Neutrophil (primary cell): ENCODE measurements around the gene FRMD5.

ENCODE experiments used
- H3K27ac ChIP-seq: fragments of 200-600 bp; sonication (generic); 2 replicates; pipeline ENCODE4 v1.5.1; 2016; ENCODE audit warnings: mild to moderate bottlenecking, moderate library complexity
- H3K27me3 ChIP-seq: fragments of 200-600 bp; sonication (generic); 2 replicates; pipeline ENCODE4 v1.6.0; 2016; ENCODE audit warnings: mild to moderate bottlenecking
- H3K36me3 ChIP-seq: fragments of 200-600 bp; sonication (generic); 2 replicates; pipeline ENCODE4 v1.5.1; 2017
- H3K4me1 ChIP-seq, 2 experiments: fragments of 200-600 bp in 1 of 2; sonication (generic) in 1 of 2; 1 replicate in 1 of 2; 2 replicates in 1 of 2; pipeline versions ENCODE4 v1.5.1 to v1.6.1; 2013 to 2016; ENCODE audit warnings: low read depth in 1 of 2, low read length in 1 of 2, mild to moderate bottlenecking in 1 of 2, moderate library complexity in 1 of 2; ENCODE audit not compliant: control insufficient read depth in 1 of 2, insufficient read depth in 1 of 2
- H3K4me3 ChIP-seq, 2 experiments: fragments of 200-600 bp in 1 of 2; sonication (generic) in 1 of 2; 1 replicate in 1 of 2; 2 replicates in 1 of 2; pipeline ENCODE4 v1.5.1; 2013 to 2016; ENCODE audit warnings: low read depth in 1 of 2, low read length in 1 of 2, mild to moderate bottlenecking in 1 of 2, moderate library complexity in 1 of 2
- H3K9me3 ChIP-seq: fragments of 200-600 bp; sonication (generic); 2 replicates; pipeline ENCODE4 v1.5.1; 2016
- CTCF ChIP-seq: fragments of 200-600 bp; sonication (generic); IDR thresholded peaks from 2 replicates; pipeline ENCODE4 v1.5.1; 2016; ENCODE audit warnings: antibody characterized with exemption

Gene FRMD5

GRCh38 chr15:43955140-43955539, 239.9 kb downstream of the FRMD5 start:
- peaks cover 36% of the 10 kb centered on the region for H3K27me3 ChIP-seq
- no peaks in the 10 kb centered on the region for H3K9me3 ChIP-seq
- no peaks in the 10 kb centered on the region for H3K4me1 ChIP-seq
- H3K27ac ChIP-seq = no peak overlapping the region
- H3K36me3 ChIP-seq = no peaks in the 10 kb centered on the region
- no peak overlapping the region for H3K4me3 ChIP-seq
- TF ChIP-seq CTCF = no peak

- no peak for TF ChIP-seq CTCF
- Histone ChIP-seq H3K9me3 (no peaks in the 10 kb centered on the region), H3K4me1 (no peaks in the 10 kb centered on the region), H3K4me3 (no peak overlapping the region), H3K27me3 (peaks cover 36% of the 10 kb centered on the region), H3K27ac (no peak overlapping the region), H3K36me3 (no peaks in the 10 kb centered on the region)
Measured at GRCh38 chr15:43954181-43954621, 240.9 kb downstream of the FRMD5 start.

GRCh38 chr15:43953402-43953801, 241.7 kb downstream of the FRMD5 start:
- H3K9me3 ChIP-seq = no peaks in the 10 kb centered on the region
- H3K4me3 ChIP-seq = no peak overlapping the region
- H3K27ac ChIP-seq = no peak overlapping the region
- H3K4me1 ChIP-seq = no peaks in the 10 kb centered on the region
- no peaks in the 10 kb centered on the region for H3K36me3 ChIP-seq
- TF ChIP-seq CTCF = no peak
- peaks cover 30% of the 10 kb centered on the region for H3K27me3 ChIP-seq

GRCh38 chr15:43950531-43950930, 244.5 kb downstream of the FRMD5 start:
- Histone ChIP-seq H3K27me3 (peaks cover 22% of the 10 kb centered on the region), H3K4me3 (no peak overlapping the region), H3K4me1 (no peaks in the 10 kb centered on the region), H3K27ac (no peak overlapping the region), H3K36me3 (no peaks in the 10 kb centered on the region), H3K9me3 (no peaks in the 10 kb centered on the region)
- TF ChIP-seq CTCF = no peak

GRCh38 chr15:43948691-43949325, 246.3 kb downstream of the FRMD5 start:
- no peak for TF ChIP-seq CTCF
- no peaks in the 10 kb centered on the region for H3K4me1 ChIP-seq
- H3K36me3 ChIP-seq = no peaks in the 10 kb centered on the region
- peaks cover 7% of the 10 kb centered on the region for H3K27me3 ChIP-seq
- no peak overlapping the region for H3K27ac ChIP-seq
- no peaks in the 10 kb centered on the region for H3K9me3 ChIP-seq
- no peak overlapping the region for H3K4me3 ChIP-seq
